Measurements from ENCODE around the gene IFI30. TPM values are rescaled to one million over a fixed set of nuclear protein-coding genes. Genes with fewer than 3 reads are reported as not detected.

IFI30 gene
- total RNA-seq (2021): 20.2 to 30.3 TPM (median 26.2 TPM) in 3 replicates
- percentile 28 among the genes with signal in this experiment for Bru-seq, nascent RNA
- long read RNA-seq, experiment 1, transcript IFI30-201 (7 exons, 1,134 nt): major isoform, 31 of 34 reads
- long read RNA-seq, experiment 1, partial matches to known transcripts: 3 of 34 reads
- long read RNA-seq, experiment 1, other reads (novel, unspliced or antisense): 0 of 34 reads
- long read RNA-seq, experiment 2, transcript IFI30-201 (7 exons, 1,134 nt): major isoform, 36 of 36 reads
- long read RNA-seq, experiment 2, partial matches to known transcripts: 0 of 36 reads
- long read RNA-seq, experiment 2, other reads (novel, unspliced or antisense): 0 of 36 reads
- long read RNA-seq, experiment 3, transcript IFI30-201 (7 exons, 1,134 nt): major isoform, 41 of 41 reads
- long read RNA-seq, experiment 3, partial matches to known transcripts: 0 of 41 reads
- long read RNA-seq, experiment 3, other reads (novel, unspliced or antisense): 0 of 41 reads

- POLR2A ChIA-PET: no interaction called here
- CTCF ChIA-PET: interaction anchor here (0.9 to 3.6 kb wide), 8 partner anchors 12 to 154 kb away, joined by 3 to 14 read pairs (median 5); partner anchors contain the start of gene MPV17L2
- no peaks in the 10 kb centered on the region for H3K9me3 Mint-ChIP-seq
- DNase-seq (ENCODE audit: low spot score) (peak; percentile 77), ATAC-seq (peak; percentile 82)
- H3K4me3 Mint-ChIP-seq: peak within 1 kb of the TSS; percentile 80
- peaks cover 9% of the 10 kb centered on the region for H3K4me1 Mint-ChIP-seq
- H3K27me3 Mint-ChIP-seq (ENCODE audit: low read depth): peaks cover 19% of the 10 kb centered on the region
- peaks cover 8% of the 10 kb centered on the region for H3K36me3 Mint-ChIP-seq
- no peak within 1 kb of the TSS for H3K27ac Mint-ChIP-seq
- TF ChIP-seq CBFB (CRISPR knock-in tag; IDR thresholded peaks at IDR 0.05; ENCODE audit: low read depth) (no peak), GTF2I (CRISPR knock-in tag; conservative IDR thresholded peaks at IDR 0.05) (no peak), FOXJ3 (CRISPR knock-in tag; IDR thresholded peaks at IDR 0.05; ENCODE audit: borderline replicate concordance) (no peak), FOXP4 (CRISPR knock-in tag; IDR thresholded peaks at IDR 0.05) (no peak; the same call in 1 of the 2 replicates), E2F1 (CRISPR knock-in tag; IDR thresholded peaks at IDR 0.05) (no peak), NR3C1 (CRISPR knock-in tag; conservative IDR thresholded peaks at IDR 0.05; ENCODE audit: low read depth) (no peak), AFF4 (CRISPR knock-in tag; IDR thresholded peaks at IDR 0.05; ENCODE audit: borderline replicate concordance) (no peak), USF2 (CRISPR knock-in tag; IDR thresholded peaks at IDR 0.05) (peak; percentile 85), ZBTB21 (CRISPR knock-in tag; IDR thresholded peaks at IDR 0.05; ENCODE audit: borderline replicate concordance) (no peak), SMAD3 (CRISPR knock-in tag; IDR thresholded peaks at IDR 0.05; ENCODE audit: borderline replicate concordance) (peak; percentile 58; the same call in 1 of the 2 replicates), OVOL2 (CRISPR knock-in tag; IDR thresholded peaks at IDR 0.05; ENCODE audit: borderline replicate concordance) (no peak), ZNF671 (CRISPR knock-in tag; IDR thresholded peaks at IDR 0.05) (no peak), GRHL2 (CRISPR knock-in tag; IDR thresholded peaks at IDR 0.05; ENCODE audit: insufficient replicate concordance, severe bottlenecking) (no peak), AR (CRISPR knock-in tag; IDR thresholded peaks at IDR 0.05) (no peak), SP1 (CRISPR knock-in tag; conservative IDR thresholded peaks at IDR 0.05) (peak; percentile 71; the same call in 1 of the 2 replicates), TCF7 (CRISPR knock-in tag; IDR thresholded peaks at IDR 0.05; ENCODE audit: low read depth) (no peak), TP53 (CRISPR knock-in tag; IDR thresholded peaks at IDR 0.05) (no peak), GABPB1 (CRISPR knock-in tag; IDR thresholded peaks at IDR 0.05) (no peak), ETV6 (CRISPR knock-in tag; IDR thresholded peaks at IDR 0.05) (no peak), ZMAT4 (CRISPR knock-in tag; IDR thresholded peaks at IDR 0.05) (no peak), SMAD4 (CRISPR knock-in tag; IDR thresholded peaks at IDR 0.05) (no peak)
- TF ChIP-seq, protein P1, sequence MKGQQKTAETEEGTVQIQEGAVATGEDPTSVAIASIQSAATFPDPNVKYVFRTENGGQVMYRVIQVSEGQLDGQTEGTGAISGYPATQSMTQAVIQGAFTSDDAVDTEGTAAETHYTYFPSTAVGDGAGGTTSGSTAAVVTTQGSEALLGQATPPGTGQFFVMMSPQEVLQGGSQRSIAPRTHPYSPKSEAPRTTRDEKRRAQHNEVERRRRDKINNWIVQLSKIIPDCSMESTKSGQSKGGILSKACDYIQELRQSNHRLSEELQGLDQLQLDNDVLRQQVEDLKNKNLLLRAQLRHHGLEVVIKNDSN (CRISPR knock-in tag; IDR thresholded peaks at IDR 0.05): peak; percentile 86; the same call in 1 of the 2 replicates
Measured at GRCh38 chr19:18173572-18174288, at the start of gene IFI30. Gene IFI30 (plus strand): TSS chr19:18173813. CDS start chr19:18173842, 29 bp downstream.

Measured in WTC11 (cell line).